Measurements from ENCODE around the gene DLL3. TPM values are rescaled to one million over a fixed set of nuclear protein-coding genes. Genes with fewer than 3 reads are reported as not detected.
"Not testable (repeated sequence)": the region's sequence is repeated elsewhere in the genome, so short reads cannot be mapped to it uniquely, and the experiment has no call there.

The DLL3 gene, protein sequence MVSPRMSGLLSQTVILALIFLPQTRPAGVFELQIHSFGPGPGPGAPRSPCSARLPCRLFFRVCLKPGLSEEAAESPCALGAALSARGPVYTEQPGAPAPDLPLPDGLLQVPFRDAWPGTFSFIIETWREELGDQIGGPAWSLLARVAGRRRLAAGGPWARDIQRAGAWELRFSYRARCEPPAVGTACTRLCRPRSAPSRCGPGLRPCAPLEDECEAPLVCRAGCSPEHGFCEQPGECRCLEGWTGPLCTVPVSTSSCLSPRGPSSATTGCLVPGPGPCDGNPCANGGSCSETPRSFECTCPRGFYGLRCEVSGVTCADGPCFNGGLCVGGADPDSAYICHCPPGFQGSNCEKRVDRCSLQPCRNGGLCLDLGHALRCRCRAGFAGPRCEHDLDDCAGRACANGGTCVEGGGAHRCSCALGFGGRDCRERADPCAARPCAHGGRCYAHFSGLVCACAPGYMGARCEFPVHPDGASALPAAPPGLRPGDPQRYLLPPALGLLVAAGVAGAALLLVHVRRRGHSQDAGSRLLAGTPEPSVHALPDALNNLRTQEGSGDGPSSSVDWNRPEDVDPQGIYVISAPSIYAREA
- total RNA-seq (under 1 TPM in 1 of 2 experiments, not detected in 1; 0.14 TPM), polyA plus RNA-seq (under 1 TPM; 0.16 to 0.19 TPM)

DNA sequence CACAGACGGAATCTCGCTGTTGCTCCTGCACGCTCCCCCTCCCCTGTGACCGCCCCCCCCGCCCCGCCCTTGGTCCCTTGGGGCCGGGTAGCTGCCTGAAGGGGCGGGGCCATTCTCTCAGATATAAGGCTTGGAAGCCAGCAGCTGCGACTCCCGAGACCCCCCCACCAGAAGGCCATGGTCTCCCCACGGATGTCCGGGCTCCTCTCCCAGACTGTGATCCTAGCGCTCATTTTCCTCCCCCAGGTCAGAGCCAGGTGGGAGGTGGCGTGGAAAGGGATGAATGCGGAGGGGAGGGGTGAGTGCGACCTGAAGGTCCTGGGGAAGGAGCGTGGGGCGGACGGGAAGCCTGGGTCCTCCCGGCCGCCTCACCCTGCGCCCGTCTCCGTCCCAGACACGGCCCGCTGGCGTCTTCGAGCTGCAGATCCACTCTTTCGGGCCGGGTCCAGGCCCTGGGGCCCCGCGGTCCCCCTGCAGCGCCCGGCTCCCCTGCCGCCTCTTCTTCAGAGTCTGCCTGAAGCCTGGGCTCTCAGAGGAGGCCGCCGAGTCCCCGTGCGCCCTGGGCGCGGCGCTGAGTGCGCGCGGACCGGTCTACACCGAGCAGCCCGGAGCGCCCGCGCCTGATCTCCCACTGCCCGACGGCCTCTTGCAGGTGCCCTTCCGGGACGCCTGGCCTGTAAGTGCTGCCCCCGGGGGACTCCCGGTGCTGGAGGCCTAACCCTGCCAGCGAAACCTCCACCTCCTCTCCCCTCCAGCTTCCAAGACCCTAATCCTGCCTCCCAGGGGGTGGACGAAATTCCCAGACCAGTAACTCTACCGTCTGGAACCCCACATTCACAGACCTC lies at the start of gene DLL3:
TSS of gene DLL3 (plus strand) at position 150 of the 845 bp plus-strand sequence. CDS start at position 178, 28 bp downstream.
- Mint-ChIP-seq H3K36me3 (no peaks in the 10 kb centered on the region), H3K4me3 (peak within 1 kb of the TSS; percentile 40 to 78 (median 66)), H3K27me3 (peaks cover 36 to 42% of the 10 kb centered on the region in 2 donors), H3K9me3 (no peaks in the 10 kb centered on the region), H3K4me1 (peaks cover 15 to 40% (median 23%) of the 10 kb centered on the region in 4 donors), H3K27ac (peak within 1 kb of the TSS in 2 of 7 donors; percentile 2 to 80)
- intact Hi-C loops (cut with micrococcal nuclease), result loop anchor here (1.0 to 5.0 kb wide), 2 partner anchors 33 to 173 kb away; partner anchors contain the start of gene EID2B
- DNase-seq, result peak in 1 of 5 donors; percentile 47
- no peaks in the 10 kb centered on the region for H3K9me3 ChIP-seq (ENCODE audit: control insufficient read depth in 1 of 2, low read length in 2 of 2)
- ChIA-PET POLR2A (ENCODE audit: partially characterized antibody) (no interaction called here), CTCF (ENCODE audit: partially characterized antibody) (interaction anchor here (0.6 kb wide), 1 partner anchor 19 kb away, joined by 4 read pairs; no protein-coding TSS in a partner anchor)
- peaks cover 29% of the 10 kb centered on the region for H3K27me3 ChIP-seq (ENCODE audit: insufficient read depth, low read length)
- H3K27ac ChIP-seq (ENCODE audit: low read depth, low read length), result no peak within 1 kb of the TSS
- no peaks in the 10 kb centered on the region for H3K36me3 ChIP-seq (ENCODE audit: insufficient read depth, low read length)
- H3K4me3 ChIP-seq (ENCODE audit: low read length in 2 of 2), result peak within 1 kb of the TSS in 1 of 2 donors; percentile 22
- H3K4me1 ChIP-seq (ENCODE audit: insufficient read depth, low read length), result peaks cover 28% of the 10 kb centered on the region

DNA sequence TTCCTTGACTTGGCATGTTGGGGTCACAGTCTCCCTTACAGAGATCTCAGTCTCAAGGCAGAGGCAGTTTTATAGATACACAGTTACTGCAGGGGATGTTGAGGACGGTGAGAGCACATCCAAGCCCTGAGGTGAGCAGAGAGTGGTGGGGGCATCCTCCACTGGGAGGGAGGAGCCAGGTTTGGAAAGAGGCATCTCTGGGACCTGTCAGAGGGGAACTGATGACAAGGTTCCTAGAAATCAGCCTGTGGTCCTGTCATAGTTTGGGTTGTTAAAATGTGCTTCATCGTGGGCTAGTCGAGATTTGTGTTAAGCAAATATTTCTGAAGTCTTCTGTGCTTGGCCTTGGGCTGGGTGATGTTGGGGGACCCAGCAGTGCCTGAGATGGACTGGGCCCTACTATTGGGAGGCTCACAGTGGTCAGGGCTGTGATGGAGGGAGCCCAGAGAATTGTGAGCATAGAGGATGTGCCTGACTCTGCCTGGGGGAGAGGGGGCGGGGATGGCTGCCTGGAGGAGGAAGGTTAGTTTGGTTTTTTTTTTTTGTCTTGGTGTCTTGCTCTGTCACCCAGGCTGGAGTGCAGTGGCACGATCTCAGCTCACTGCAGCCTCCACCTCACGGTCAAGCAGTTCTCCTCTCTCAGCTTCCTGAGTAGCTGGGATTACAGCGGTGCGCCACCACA lies 49.5 kb upstream of the DLL3 start:
- H3K36me3 ChIP-seq (ENCODE audit: insufficient read depth, low read length), result peaks cover 19% of the 10 kb centered on the region
- H3K27me3 ChIP-seq (ENCODE audit: insufficient read depth, low read length), result no peaks in the 10 kb centered on the region
- peak in 1 of 5 donors; percentile 21 for DNase-seq
- Mint-ChIP-seq H3K27me3 (no peaks in the 10 kb centered on the region), H3K27ac (peak overlapping the region; percentile 70 to 93 (median 77)), H3K36me3 (peaks cover 27 to 57% of the 10 kb centered on the region in 2 donors), H3K4me3 (peak overlapping the region in 7 of 8 donors; percentile 53 to 89 (median 65)), H3K9me3 (no peaks in the 10 kb centered on the region), H3K4me1 (peaks cover 52 to 83% (median 70%) of the 10 kb centered on the region in 4 donors)
- peak overlapping the region; percentile 12 for H3K27ac ChIP-seq (ENCODE audit: low read depth, low read length)
- intact Hi-C loops (cut with micrococcal nuclease), result loop anchor here (5.0 kb wide), 1 partner anchor 383 kb away; the partner anchor contains the start of gene DYRK1B
- ChIA-PET CTCF (ENCODE audit: partially characterized antibody) (interaction anchor here (1.1 kb wide), 1 partner anchor 25 kb away, joined by 3 read pairs; no protein-coding TSS in a partner anchor), POLR2A (ENCODE audit: partially characterized antibody) (interaction anchor here (0.6 to 5.5 kb wide), 3 partner anchors 9 to 83 kb away, joined by 3 to 153 read pairs (median 3); partner anchors contain the start of genes EID2B and RPS16)
- H3K4me1 ChIP-seq (ENCODE audit: insufficient read depth, low read length), result peaks cover 70% of the 10 kb centered on the region
- H3K4me3 ChIP-seq (ENCODE audit: low read length in 2 of 2), result no peak overlapping the region
- no peaks in the 10 kb centered on the region for H3K9me3 ChIP-seq (ENCODE audit: control insufficient read depth in 1 of 2, low read length in 2 of 2)

DNA sequence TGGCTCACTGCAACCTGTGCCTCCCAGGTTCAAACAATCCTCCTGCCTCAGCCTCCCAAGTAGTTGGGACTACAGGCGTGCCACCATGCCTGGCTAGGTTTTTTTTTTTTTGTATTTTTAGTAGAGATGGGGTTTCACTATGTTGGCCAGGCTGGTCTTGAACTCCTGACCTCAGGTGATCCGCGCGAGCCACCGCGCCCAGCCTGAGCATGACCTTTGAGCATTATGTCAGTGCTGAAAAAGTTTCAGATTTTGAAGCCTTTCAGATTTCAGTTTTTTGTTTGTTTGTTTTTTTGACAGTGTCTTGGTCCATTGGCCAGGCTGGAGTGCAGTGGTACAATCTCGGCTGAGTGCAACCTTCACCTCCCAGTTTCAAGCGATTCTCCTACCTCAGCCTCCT lies 47.5 kb upstream of the DLL3 start:
- H3K27me3 Mint-ChIP-seq; H3K4me3 Mint-ChIP-seq; DNase-seq; H3K9me3 Mint-ChIP-seq; CTCF ChIA-PET (ENCODE audit: partially characterized antibody); POLR2A ChIA-PET (ENCODE audit: partially characterized antibody); H3K27me3 ChIP-seq (ENCODE audit: insufficient read depth, low read length); H3K4me3 ChIP-seq (ENCODE audit: low read length in 2 of 2); H3K9me3 ChIP-seq (ENCODE audit: control insufficient read depth in 1 of 2, low read length in 2 of 2); intact Hi-C loops (cut with micrococcal nuclease); H3K27ac ChIP-seq (ENCODE audit: low read depth, low read length): not testable (repeated sequence)
- H3K4me1 Mint-ChIP-seq, result peaks cover 47 to 72% (median 64%) of the 10 kb centered on the region in 4 donors
- Histone ChIP-seq H3K36me3 (ENCODE audit: insufficient read depth, low read length) (peaks cover 26% of the 10 kb centered on the region), H3K4me1 (ENCODE audit: insufficient read depth, low read length) (peaks cover 61% of the 10 kb centered on the region)
- peak overlapping the region in 1 of 7 donors; percentile 85 for H3K27ac Mint-ChIP-seq
- H3K36me3 Mint-ChIP-seq, result peaks cover 26 to 51% of the 10 kb centered on the region in 2 donors

DNA sequence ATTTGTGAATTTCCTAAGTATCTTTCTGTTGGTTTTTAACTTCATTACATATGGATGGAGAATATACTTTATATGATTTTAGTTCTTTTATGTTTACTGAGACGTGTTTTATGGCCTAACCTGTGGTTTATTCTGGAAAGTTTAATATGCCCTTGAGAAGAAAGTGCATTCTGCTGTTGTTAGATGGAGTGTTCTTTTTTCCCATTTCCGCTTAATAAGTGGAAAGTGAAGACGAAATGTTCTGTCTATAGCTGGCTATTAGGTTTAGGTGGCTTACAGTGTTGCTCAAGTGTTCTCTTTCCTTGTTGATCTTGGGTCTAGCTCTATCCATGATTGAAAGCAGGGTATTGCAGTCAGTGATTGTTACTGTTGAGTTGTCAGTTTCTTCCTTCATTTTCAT lies 35.3 kb upstream of the DLL3 start:
- H3K27ac Mint-ChIP-seq, result peak overlapping the region in 1 of 7 donors; percentile 34
- Histone ChIP-seq H3K4me3 (ENCODE audit: low read length in 2 of 2) (no peak overlapping the region), H3K36me3 (ENCODE audit: insufficient read depth, low read length) (peaks cover 81% of the 10 kb centered on the region), H3K27me3 (ENCODE audit: insufficient read depth, low read length) (no peaks in the 10 kb centered on the region), H3K4me1 (ENCODE audit: insufficient read depth, low read length) (no peaks in the 10 kb centered on the region), H3K27ac (ENCODE audit: low read depth, low read length) (no peak overlapping the region), H3K9me3 (ENCODE audit: control insufficient read depth in 1 of 2, low read length in 2 of 2) (no peaks in the 10 kb centered on the region)
- peaks cover 0 to 2% (median 0%) of the 10 kb centered on the region in 8 donors for H3K9me3 Mint-ChIP-seq
- peaks cover 61 to 80% of the 10 kb centered on the region in 2 donors for H3K36me3 Mint-ChIP-seq
- peaks cover 0 to 8% (median 3%) of the 10 kb centered on the region in 4 donors for H3K4me1 Mint-ChIP-seq
- CTCF ChIA-PET (ENCODE audit: partially characterized antibody), result interaction anchor here (0.7 to 2.2 kb wide), 2 partner anchors 11 to 40 kb away, joined by 4 to 9 read pairs; no protein-coding TSS in a partner anchor
- peak overlapping the region in 1 of 8 donors; percentile 52 for H3K4me3 Mint-ChIP-seq
- intact Hi-C loops (cut with micrococcal nuclease), result no loop called here
- POLR2A ChIA-PET (ENCODE audit: partially characterized antibody), result no interaction called here
- no peak for DNase-seq
- H3K27me3 Mint-ChIP-seq, result no peaks in the 10 kb centered on the region

DNA sequence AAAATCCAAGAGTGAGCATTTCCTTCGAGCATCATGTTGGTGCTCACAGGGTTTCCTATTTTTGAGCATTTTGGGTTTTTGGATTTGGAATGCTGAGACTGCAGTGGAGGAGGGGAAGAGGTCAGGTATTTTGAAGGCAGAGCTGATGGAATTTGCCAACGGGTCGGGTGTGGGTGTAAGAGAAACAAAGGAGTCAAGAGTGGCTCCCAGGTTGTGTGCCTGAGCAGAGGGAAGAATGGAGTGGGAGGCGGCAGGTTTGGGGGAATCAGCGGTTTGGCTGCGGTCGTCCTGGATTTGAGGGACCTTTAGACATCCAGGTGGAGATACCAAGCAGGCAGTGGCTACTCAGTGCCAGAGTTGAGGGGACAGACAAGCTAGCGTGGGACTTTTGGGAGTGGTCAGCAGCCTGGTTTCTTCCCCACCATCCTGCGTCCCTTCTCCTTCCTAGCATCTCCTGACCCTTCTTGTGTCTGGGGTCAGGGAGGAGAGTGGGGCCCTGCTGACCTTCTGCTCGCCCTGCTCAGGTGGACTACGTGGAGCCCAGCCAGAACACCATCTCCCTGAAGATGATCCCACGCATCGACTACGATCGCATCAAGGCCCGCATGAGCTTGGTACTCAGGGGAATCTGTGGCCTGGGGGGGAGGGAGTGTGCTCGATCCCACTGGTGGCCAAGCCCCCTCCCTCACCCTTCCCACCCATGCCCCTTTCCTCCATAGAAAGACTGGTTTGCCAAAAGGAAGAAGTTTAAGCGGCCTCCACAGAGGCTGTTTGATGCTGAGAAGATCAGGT lies 32.6 kb upstream of the DLL3 start:
- Histone ChIP-seq H3K36me3 (ENCODE audit: insufficient read depth, low read length) (peaks cover 82% of the 10 kb centered on the region), H3K4me1 (ENCODE audit: insufficient read depth, low read length) (no peaks in the 10 kb centered on the region), H3K27me3 (ENCODE audit: insufficient read depth, low read length) (no peaks in the 10 kb centered on the region), H3K4me3 (ENCODE audit: low read length in 2 of 2) (no peak overlapping the region), H3K9me3 (ENCODE audit: control insufficient read depth in 1 of 2, low read length in 2 of 2) (no peaks in the 10 kb centered on the region), H3K27ac (ENCODE audit: low read depth, low read length) (no peak overlapping the region)
- DNase-seq, result no peak
- H3K4me3 Mint-ChIP-seq, result no peak overlapping the region
- H3K36me3 Mint-ChIP-seq, result peaks cover 73 to 82% of the 10 kb centered on the region in 2 donors
- ChIA-PET POLR2A (ENCODE audit: partially characterized antibody) (interaction anchor here (1.0 kb wide), 1 partner anchor 9 kb away, joined by 3 read pairs; no protein-coding TSS in a partner anchor), CTCF (ENCODE audit: partially characterized antibody) (no interaction called here)
- H3K4me1 Mint-ChIP-seq, result peaks cover 0 to 7% (median 1%) of the 10 kb centered on the region in 4 donors
- no peaks in the 10 kb centered on the region for H3K27me3 Mint-ChIP-seq
- peak overlapping the region in 3 of 7 donors; percentile 26 to 61 (median 59) for H3K27ac Mint-ChIP-seq
- intact Hi-C loops (cut with micrococcal nuclease), result no loop called here
- H3K9me3 Mint-ChIP-seq, result no peaks in the 10 kb centered on the region

DNA sequence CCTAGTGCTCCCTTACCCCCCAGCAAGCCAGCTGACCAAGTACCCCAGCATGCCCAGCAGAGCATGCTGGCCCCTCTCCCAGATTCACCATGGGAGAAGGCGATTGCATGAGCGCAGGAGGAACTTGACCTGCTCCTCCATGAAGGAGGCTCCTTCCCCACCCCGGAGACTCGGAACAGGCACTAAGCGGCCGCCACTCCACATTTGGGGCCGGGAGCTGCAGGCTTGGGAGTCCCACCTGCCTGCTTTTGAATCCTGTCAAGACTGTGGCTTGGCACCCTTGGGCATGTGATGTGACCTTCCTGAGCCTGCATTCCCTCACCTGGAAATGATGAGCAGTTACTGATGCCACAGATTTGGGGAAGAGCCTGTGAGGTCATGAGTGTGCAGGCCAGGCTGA lies 30.8 kb upstream of the DLL3 start:
- Mint-ChIP-seq H3K27me3 (no peaks in the 10 kb centered on the region), H3K36me3 (peaks cover 77 to 88% of the 10 kb centered on the region in 2 donors)
- CTCF ChIA-PET (ENCODE audit: partially characterized antibody), result interaction anchor here (2.0 kb wide), 1 partner anchor 65 kb away, joined by 6 read pairs; the partner anchor contains the start of gene EID2B

More for the DNA sequence above, 30.8 kb upstream of the DLL3 start:
- no peak for DNase-seq
- H3K27ac ChIP-seq (ENCODE audit: low read depth, low read length), result no peak overlapping the region
- peaks cover 94% of the 10 kb centered on the region for H3K36me3 ChIP-seq (ENCODE audit: insufficient read depth, low read length)
- peak overlapping the region in 2 of 7 donors; percentile 41 to 73 for H3K27ac Mint-ChIP-seq
- no peaks in the 10 kb centered on the region for H3K9me3 ChIP-seq (ENCODE audit: control insufficient read depth in 1 of 2, low read length in 2 of 2)
- no peaks in the 10 kb centered on the region for H3K4me1 ChIP-seq (ENCODE audit: insufficient read depth, low read length)
- H3K9me3 Mint-ChIP-seq, result no peaks in the 10 kb centered on the region
- H3K4me1 Mint-ChIP-seq, result peaks cover 0 to 9% (median 0%) of the 10 kb centered on the region in 4 donors
- H3K4me3 Mint-ChIP-seq, result no peak overlapping the region
- no peak overlapping the region for H3K4me3 ChIP-seq (ENCODE audit: low read length in 2 of 2)
- intact Hi-C loops (cut with micrococcal nuclease), result no loop called here
- no peaks in the 10 kb centered on the region for H3K27me3 ChIP-seq (ENCODE audit: insufficient read depth, low read length)
- POLR2A ChIA-PET (ENCODE audit: partially characterized antibody), result interaction anchor here (1.6 kb wide), 1 partner anchor 13 kb away, joined by 6 read pairs; the partner anchor contains the start of gene TIMM50

Data from CD4-positive, alpha-beta memory T cell (primary cell).